ENCODE measurements around the gene RASSF3. TPM values are rescaled to one million over a fixed set of nuclear protein-coding genes. Genes with fewer than 3 reads are reported as not detected.

The RASSF3 gene
- total RNA-seq, 2 donors from 2014 or later = 13.5 to 21.3 TPM

- no peak for DNase-seq
- WGBS, 2 donors = 78 to 84% methylated on average over 5 of the region's 5 CpGs
These were observed 71.1 kb downstream of the RASSF3 start for GRCh38 chr12:64681200-64682052.

DNA sequence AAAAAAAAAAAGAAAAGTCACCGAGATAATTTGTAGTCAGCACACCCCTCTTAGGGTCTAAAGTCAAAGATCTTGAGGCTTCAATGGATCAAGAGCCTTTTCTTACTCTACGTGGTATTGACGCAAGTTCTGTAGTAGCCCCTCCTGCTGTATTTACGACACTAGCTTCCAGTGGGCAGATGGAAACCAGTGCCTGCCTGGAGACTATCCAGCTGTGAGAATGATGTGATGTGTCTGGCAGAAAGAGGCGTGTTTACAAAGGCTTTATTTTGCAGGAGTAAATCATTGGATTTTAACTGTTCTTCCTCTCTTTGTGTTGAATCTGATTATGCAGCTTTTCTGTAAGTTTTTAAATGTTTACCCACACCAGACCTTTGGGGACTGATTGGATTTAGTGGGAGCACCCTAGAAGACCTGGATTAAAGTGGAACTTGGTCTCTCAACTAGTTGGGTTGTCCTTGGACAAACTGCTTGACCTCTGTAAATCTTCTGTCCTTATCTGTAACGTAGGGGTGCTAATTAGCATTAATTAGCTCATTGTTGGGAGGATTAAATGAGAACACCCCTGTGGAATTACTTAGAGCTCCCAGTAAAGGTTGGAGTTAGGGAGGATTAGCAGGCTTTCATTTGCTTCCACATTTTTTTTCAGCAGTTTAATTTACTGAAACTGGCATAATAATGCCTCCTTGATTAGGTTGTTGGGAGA lies 72.4 kb downstream of the RASSF3 start:
- Histone ChIP-seq H3K4me1 (peaks cover 35% of the 10 kb centered on the region), H3K27ac (no peak overlapping the region), H3K4me3 (no peak overlapping the region), H3K36me3 (replicated peaks in 1 of 2; ENCODE audit: insufficient read depth in 1 of 2, low read depth in 2 of 2) (peaks cover 0 to 4% of the 10 kb centered on the region in 2 donors), H3K27me3 (no peaks in the 10 kb centered on the region), H3K9me3 (no peaks in the 10 kb centered on the region)
- 45 to 53% methylated on average over 6 of the region's 6 CpGs for WGBS, 2 donors
- intact Hi-C loops (cut with DNase I) = no loop called here
- ATAC-seq (peak; percentile 62), DNase-seq (peak in 2 of 4 donors; percentile 34 to 35)
- no peak for TF ChIP-seq POLR2A (IDR thresholded peaks at IDR 0.05)
- no peak for TF ChIP-seq CTCF (IDR thresholded peaks at IDR 0.05)

More at GRCh38 chr12:64681200-64682052, 71.1 kb downstream of the RASSF3 start:
- no peaks in the 10 kb centered on the region for H3K27me3 ChIP-seq
- no peak overlapping the region for H3K4me3 ChIP-seq
- ATAC-seq = no peak
- intact Hi-C loops (cut with DNase I) = no loop called here
- peaks cover 0 to 4% of the 10 kb centered on the region in 2 donors for H3K36me3 ChIP-seq (replicated peaks in 1 of 2; ENCODE audit: insufficient read depth in 1 of 2, low read depth in 2 of 2)
- peak overlapping the region in 1 of 4 donors; percentile 7 for H3K27ac ChIP-seq
- TF ChIP-seq POLR2A (IDR thresholded peaks at IDR 0.05) (no peak), CTCF (IDR thresholded peaks at IDR 0.05) (no peak)
- H3K9me3 ChIP-seq = no peaks in the 10 kb centered on the region
- H3K4me1 ChIP-seq = peaks cover 43% of the 10 kb centered on the region

DNA sequence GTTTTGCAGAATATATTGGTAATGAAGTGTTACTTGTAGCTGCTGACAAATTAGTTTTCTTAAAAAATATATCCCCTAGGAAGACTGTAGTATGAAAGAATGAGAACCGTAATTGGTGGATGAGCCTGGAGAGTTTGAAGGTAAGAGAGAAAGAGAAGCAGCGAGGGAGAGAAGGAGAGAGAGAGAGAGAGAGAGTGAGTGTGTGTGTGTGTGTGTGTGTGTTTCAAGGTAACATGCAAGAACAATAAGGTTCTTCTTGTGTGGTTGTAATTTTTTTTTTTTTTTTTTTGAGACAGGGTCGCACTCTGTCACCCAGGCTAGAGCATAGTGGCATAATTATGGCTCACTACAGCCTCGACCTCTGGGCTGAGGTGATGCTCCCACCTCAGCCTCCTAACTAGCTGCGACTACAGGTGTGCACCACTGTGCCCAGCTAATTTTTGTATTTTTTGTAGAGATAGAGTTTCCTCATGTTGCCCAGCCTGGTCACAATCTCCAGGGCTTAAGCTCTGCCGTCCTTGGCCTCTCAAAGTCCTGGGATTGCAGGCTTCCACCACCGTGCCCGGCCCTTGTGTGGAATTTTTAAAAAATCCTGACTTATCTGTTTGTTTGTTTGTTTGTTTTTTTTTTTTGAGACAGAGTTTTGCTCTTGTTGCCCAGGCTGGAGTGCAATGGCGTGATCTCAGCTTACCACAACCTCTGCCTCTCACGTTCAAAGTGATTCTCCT lies 73.7 kb downstream of the RASSF3 start:
- 79 to 89% methylated on average over 10 of the region's 10 CpGs for WGBS, 2 donors
- no peak overlapping the region for H3K27ac ChIP-seq
- peaks cover 0 to 4% of the 10 kb centered on the region in 2 donors for H3K36me3 ChIP-seq (replicated peaks in 1 of 2; ENCODE audit: insufficient read depth in 1 of 2, low read depth in 2 of 2)
- DNase-seq = no peak
- no peaks in the 10 kb centered on the region for H3K27me3 ChIP-seq
- TF ChIP-seq POLR2A (IDR thresholded peaks at IDR 0.05) = no peak
- no peak for TF ChIP-seq CTCF (IDR thresholded peaks at IDR 0.05)
- ATAC-seq = no peak
- H3K4me3 ChIP-seq = no peak overlapping the region
- H3K4me1 ChIP-seq = peaks cover 31% of the 10 kb centered on the region
- no peaks in the 10 kb centered on the region for H3K9me3 ChIP-seq
- intact Hi-C loops (cut with DNase I) = no loop called here

DNA sequence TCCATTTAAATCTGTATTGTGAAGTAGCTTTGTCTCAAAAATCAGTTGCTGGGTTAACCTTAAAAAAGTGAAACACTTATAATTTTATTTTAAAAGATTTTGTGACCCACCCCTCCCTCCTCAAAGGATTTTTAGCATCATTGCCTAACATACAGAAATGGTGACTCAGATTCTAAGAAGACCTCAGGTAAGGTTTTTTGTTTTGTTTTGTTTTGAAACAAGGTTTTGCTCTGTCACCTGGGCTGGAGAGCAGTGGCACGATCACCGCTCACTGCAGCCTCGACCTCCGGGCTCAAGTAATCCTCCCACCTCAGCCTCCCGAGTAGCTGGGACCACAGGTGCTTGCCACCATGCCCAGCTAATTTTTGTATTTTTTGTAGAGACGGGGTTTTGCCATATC lies 74.8 kb downstream of the RASSF3 start:
- ATAC-seq (no peak), DNase-seq (no peak)
- H3K4me1 ChIP-seq = peaks cover 24% of the 10 kb centered on the region
- no peaks in the 10 kb centered on the region for H3K27me3 ChIP-seq
- H3K9me3 ChIP-seq = no peaks in the 10 kb centered on the region
- H3K36me3 ChIP-seq (replicated peaks in 1 of 2; ENCODE audit: insufficient read depth in 1 of 2, low read depth in 2 of 2) = peaks cover 0 to 4% of the 10 kb centered on the region in 2 donors
- no peak overlapping the region for H3K4me3 ChIP-seq
- H3K27ac ChIP-seq = no peak overlapping the region
- intact Hi-C loops (cut with DNase I) = no loop called here
- 93 to 96% methylated on average over 6 of the region's 6 CpGs for WGBS, 2 donors
- TF ChIP-seq CTCF (IDR thresholded peaks at IDR 0.05) (no peak), POLR2A (IDR thresholded peaks at IDR 0.05) (no peak)

Data from body of pancreas (tissue), 4 donors.